Spleen (tissue), 11 donors: ENCODE measurements around the gene COL23A1. TPM values are rescaled to one million over a fixed set of nuclear protein-coding genes. Genes with fewer than 3 reads are reported as not detected.

Experiments used
- DNase-seq: peaks from one replicate; pipeline ENCODE4 v3.0.0-alpha.2; 2020
- H3K27ac ChIP-seq, 8 donors: fragments of 200-600 bp; sonication (generic) in 7 of 8; 1 replicate in 4 of 8; 2 replicates in 4 of 8; pipeline versions ENCODE4 v1.5.0 to v1.8.0; 2016 to 2021; ENCODE audit warnings: inconsistent platforms in 4 of 8, mild to moderate bottlenecking in 4 of 8, moderate library complexity in 1 of 8
- H3K27me3 ChIP-seq, 7 donors: fragments of 200-600 bp; sonication (generic) in 6 of 7; replicated peaks in 1 of 7; 1 replicate in 4 of 7; 2 replicates in 3 of 7; pipeline versions ENCODE4 v1.5.0 to v1.8.0; 2016 to 2021; ENCODE audit warnings: inconsistent platforms in 3 of 7, mild to moderate bottlenecking in 1 of 7
- H3K36me3 ChIP-seq, 6 donors: fragments of 200-600 bp; sonication (generic) in 5 of 6; 1 replicate in 4 of 6; 2 replicates in 2 of 6; pipeline versions ENCODE4 v1.5.0 to v1.8.0; 2016 to 2021; ENCODE audit warnings: inconsistent platforms in 2 of 6
- H3K4me1 ChIP-seq, 6 donors: fragments of 200-600 bp; sonication (generic) in 5 of 6; 1 replicate in 3 of 6; 2 replicates in 3 of 6; pipeline versions ENCODE4 v1.5.0 to v1.8.0; 2016 to 2021; ENCODE audit warnings: inconsistent platforms in 3 of 6
- H3K4me3 ChIP-seq, 8 donors: fragments of 200-600 bp; sonication (generic) in 7 of 8; 1 replicate in 4 of 8; 2 replicates in 4 of 8; pipeline versions ENCODE4 v1.5.0 to v1.8.0; 2016 to 2021; ENCODE audit warnings: inconsistent platforms in 4 of 8, mild to moderate bottlenecking in 4 of 8, moderate library complexity in 2 of 8
- H3K9me3 ChIP-seq, 8 donors: fragments of 200-600 bp; sonication (generic) in 7 of 8; 1 replicate in 4 of 8; 2 replicates in 4 of 8; pipeline versions ENCODE4 v1.5.0 to v1.8.0; 2016 to 2021; ENCODE audit warnings: inconsistent platforms in 4 of 8
- POLR2A ChIP-seq, 3 donors: fragments of 450-650 bp; IDR thresholded peaks; one replicate each; pipeline ENCODE4 v1.5.1; 2017; ENCODE audit warnings: antibody characterized with exemption in 3 of 3, mild to moderate bottlenecking in 1 of 3
- POLR2AphosphoS5 ChIP-seq, 3 donors: sonication (generic); formaldehyde crosslinking; IDR thresholded peaks; one replicate each; pipeline ENCODE4 v1.5.1; 2017; ENCODE audit warnings: antibody characterized with exemption in 3 of 3
- WGBS, 5 donors: extraction: QIAGEN DNeasy Blood & Tissue Kit in 3 of 5; methylation state at CpG; one replicate each; pipeline versions ENCODE4 v1.1.5 to v1.1.7; 2013 to 2018; 5-methylcytosine and 5-hydroxymethylcytosine counted together
- intact Hi-C: fragments of 100-400 bp; cut with DNase I; formaldehyde crosslinking; loops from one replicate; pipeline ENCODE4 v1.15.0; 2023; ENCODE audit warnings: low total_unique reads
- polyA plus RNA-seq, 3 donors: library from polyadenylated mRNA; stranded (reverse); fragments of 200-250 nt; gene quantifications; one replicate each; pipeline ENCODE4 v1.2.1, GENCODE V29; 2013
- total RNA-seq, 7 donors: library from RNA; depleted of rRNA in 3 of 7; stranded (reverse); fragments of >200 nt in 3 of 7; fragmentation: NEBNext Ultra II Directional in 4 of 7; extraction: Animal tissue kit (Norgen Biotek cat#: 25700) in 4 of 7; gene quantifications; one replicate each; pipeline versions ENCODE4 v1.1.0 to v1.2.1, GENCODE V29; 2016 to 2021
- TF ChIP-seq, protein P1 (sequence below), 11 experiments: fragments of 200-600 bp in 7 of 11; fragments of 450-650 bp in 4 of 11; sonication (generic) in 4 of 11; IDR thresholded peaks in 8 of 11; conservative IDR thresholded peaks in 3 of 11; 1 replicate in 7 of 11; 2 replicates in 4 of 11; pipeline versions ENCODE4 v1.4.0 to v1.8.0; 2016 to 2021; ENCODE audit warnings: antibody characterized with exemption in 11 of 11, inconsistent platforms in 4 of 11, mild to moderate bottlenecking in 1 of 11
- donor health status: healthy with polysubstance abuse.
- donor health status: DM: no; HTN: no; CAD: no; lungs with moderate emphysema.
- donor health status: DM: no; HTN: no; CAD: no.
- donor health status: Bipolar disorder and iron deficiency.
- donor health status: healthy.
- donor health status: DM: no; HTN: no; CAD: no.
- donor health status: DM: yes; HTN: yes; CAD: no.

Gene COL23A1
- total and polyA plus RNA-seq, 10 donors = 0.63 to 3.8 (median 1.9) TPM

DNA sequence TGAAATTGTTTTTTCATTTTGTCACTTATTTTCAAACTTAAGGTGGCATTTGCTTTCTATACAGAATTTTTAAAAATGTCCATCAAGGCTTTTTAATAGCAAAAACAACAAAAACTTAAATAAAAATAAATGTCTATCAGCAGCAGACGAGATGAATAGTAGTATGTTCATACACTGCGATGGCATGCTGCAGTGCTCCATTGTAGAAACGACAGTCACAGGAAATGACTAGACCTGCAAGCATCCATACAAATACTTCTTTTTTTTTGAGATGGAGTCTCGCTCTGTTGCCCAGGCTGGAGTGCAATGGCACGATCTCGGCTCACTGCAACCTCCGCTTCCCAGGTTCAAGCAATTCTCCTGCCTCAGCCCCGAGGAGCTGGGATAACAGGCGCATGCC lies 41.4 kb downstream of the COL23A1 start:
- Histone ChIP-seq H3K4me3 (no peak overlapping the region), H3K9me3 (no peaks in the 10 kb centered on the region), H3K27me3 (peaks cover 0 to 14% (median 0%) of the 10 kb centered on the region in 7 donors), H3K27ac (no peak overlapping the region), H3K4me1 (no peaks in the 10 kb centered on the region), H3K36me3 (no peaks in the 10 kb centered on the region)
- WGBS, 5 donors = 72 to 82% (median 79%) methylated on average over 9 of the region's 9 CpGs
- intact Hi-C loops = no loop called here
- no peak for DNase-seq
- TF ChIP-seq POLR2A (IDR thresholded peaks at IDR 0.05) (no peak), POLR2AphosphoS5 (IDR thresholded peaks at IDR 0.05) (no peak)
- TF ChIP-seq, protein P1, sequence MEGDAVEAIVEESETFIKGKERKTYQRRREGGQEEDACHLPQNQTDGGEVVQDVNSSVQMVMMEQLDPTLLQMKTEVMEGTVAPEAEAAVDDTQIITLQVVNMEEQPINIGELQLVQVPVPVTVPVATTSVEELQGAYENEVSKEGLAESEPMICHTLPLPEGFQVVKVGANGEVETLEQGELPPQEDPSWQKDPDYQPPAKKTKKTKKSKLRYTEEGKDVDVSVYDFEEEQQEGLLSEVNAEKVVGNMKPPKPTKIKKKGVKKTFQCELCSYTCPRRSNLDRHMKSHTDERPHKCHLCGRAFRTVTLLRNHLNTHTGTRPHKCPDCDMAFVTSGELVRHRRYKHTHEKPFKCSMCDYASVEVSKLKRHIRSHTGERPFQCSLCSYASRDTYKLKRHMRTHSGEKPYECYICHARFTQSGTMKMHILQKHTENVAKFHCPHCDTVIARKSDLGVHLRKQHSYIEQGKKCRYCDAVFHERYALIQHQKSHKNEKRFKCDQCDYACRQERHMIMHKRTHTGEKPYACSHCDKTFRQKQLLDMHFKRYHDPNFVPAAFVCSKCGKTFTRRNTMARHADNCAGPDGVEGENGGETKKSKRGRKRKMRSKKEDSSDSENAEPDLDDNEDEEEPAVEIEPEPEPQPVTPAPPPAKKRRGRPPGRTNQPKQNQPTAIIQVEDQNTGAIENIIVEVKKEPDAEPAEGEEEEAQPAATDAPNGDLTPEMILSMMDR (IDR thresholded peaks at IDR 0.05 in 8 of 11, conservative IDR thresholded peaks at IDR 0.05 in 3 of 11) = no peak

DNA sequence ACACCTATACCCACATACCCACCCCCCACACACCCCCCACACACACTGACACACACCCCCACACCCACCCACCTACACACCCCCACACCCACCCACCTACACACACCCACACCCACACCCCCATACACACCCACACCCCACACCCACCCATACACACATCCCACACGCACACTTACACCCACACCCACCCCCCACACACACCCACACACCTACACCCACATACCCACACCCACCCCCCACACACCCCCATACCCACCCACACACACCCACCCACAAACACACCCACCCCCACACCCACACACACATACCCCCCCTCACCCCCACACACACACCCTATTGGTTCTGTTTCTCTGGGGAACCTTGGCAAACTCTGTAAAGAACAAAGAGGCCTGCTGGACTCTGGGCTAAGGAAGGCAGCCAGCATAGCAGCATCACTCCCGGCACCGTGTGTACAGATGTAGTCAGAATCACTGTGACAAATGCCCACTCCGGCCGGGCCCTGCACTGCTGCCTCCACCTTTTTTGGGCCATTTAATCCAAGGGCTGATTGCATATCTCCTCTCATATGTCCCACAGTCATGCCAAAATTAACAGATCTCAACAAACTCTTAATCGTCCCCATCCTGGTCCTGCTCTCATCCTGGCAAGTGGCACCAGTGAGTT lies 42.3 kb downstream of the COL23A1 start:
- H3K4me1 ChIP-seq = no peaks in the 10 kb centered on the region
- TF ChIP-seq, protein P1 (IDR thresholded peaks at IDR 0.05 in 8 of 11, conservative IDR thresholded peaks at IDR 0.05 in 3 of 11) = no peak
- no peak for TF ChIP-seq POLR2AphosphoS5 (IDR thresholded peaks at IDR 0.05)
- no peak for TF ChIP-seq POLR2A (IDR thresholded peaks at IDR 0.05)
- no peaks in the 10 kb centered on the region for H3K9me3 ChIP-seq
- peaks cover 0 to 14% (median 0%) of the 10 kb centered on the region in 7 donors for H3K27me3 ChIP-seq
- whole genome bisulfite sequencing, 5 donors = 73 to 92% (median 86%) methylated on average over 5 to 6 of the region's 6 CpGs
- H3K27ac ChIP-seq = no peak overlapping the region
- peak; percentile 33 for DNase-seq
- H3K36me3 ChIP-seq = no peaks in the 10 kb centered on the region
- intact Hi-C loops = no loop called here
- no peak overlapping the region for H3K4me3 ChIP-seq

- intact Hi-C loops = no loop called here
- WGBS, 5 donors = 70 to 87% (median 76%) methylated on average over 12 of the region's 12 CpGs
- Histone ChIP-seq H3K4me3 (no peak overlapping the region), H3K36me3 (no peaks in the 10 kb centered on the region), H3K27me3 (peaks cover 0 to 10% (median 0%) of the 10 kb centered on the region in 7 donors), H3K4me1 (peaks cover 0 to 6% (median 0%) of the 10 kb centered on the region in 6 donors), H3K9me3 (no peaks in the 10 kb centered on the region), H3K27ac (no peak overlapping the region)
- DNase-seq = no peak
- TF ChIP-seq, protein P1 (IDR thresholded peaks at IDR 0.05 in 8 of 11, conservative IDR thresholded peaks at IDR 0.05 in 3 of 11) = no peak
- TF ChIP-seq POLR2AphosphoS5 (IDR thresholded peaks at IDR 0.05) (no peak), POLR2A (IDR thresholded peaks at IDR 0.05) (no peak)
Measured at GRCh38 chr5:178547052-178547666, 43.0 kb downstream of the COL23A1 start.

DNA sequence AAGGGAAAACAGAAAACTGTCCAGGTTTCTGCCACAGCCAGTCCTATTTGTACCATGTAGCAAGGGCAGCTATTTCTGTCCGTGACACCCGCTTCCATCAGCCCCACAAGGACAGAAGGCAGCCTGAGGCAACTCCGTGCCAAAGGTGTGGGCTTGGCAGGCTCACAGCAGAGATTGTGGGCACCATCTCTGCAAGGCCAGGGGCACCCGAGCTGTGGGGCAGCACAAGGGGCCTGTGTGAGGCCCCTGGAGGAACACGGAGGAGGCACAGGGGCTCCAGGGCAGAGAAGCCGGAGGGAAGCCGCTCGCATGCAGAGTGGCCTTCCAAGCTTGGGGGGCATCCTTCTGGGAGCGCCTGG lies 43.5 kb downstream of the COL23A1 start:
- Histone ChIP-seq H3K27me3 (peaks cover 0 to 4% (median 0%) of the 10 kb centered on the region in 7 donors), H3K4me1 (peaks cover 0 to 6% (median 0%) of the 10 kb centered on the region in 6 donors), H3K9me3 (no peaks in the 10 kb centered on the region), H3K27ac (no peak overlapping the region), H3K36me3 (no peaks in the 10 kb centered on the region), H3K4me3 (no peak overlapping the region)
- WGBS, 5 donors = 72 to 93% (median 82%) methylated on average over 9 of the region's 9 CpGs
- peak; percentile 46 for DNase-seq
- TF ChIP-seq POLR2A (IDR thresholded peaks at IDR 0.05) (no peak), POLR2AphosphoS5 (IDR thresholded peaks at IDR 0.05) (no peak)
- TF ChIP-seq, protein P1 (IDR thresholded peaks at IDR 0.05 in 8 of 11, conservative IDR thresholded peaks at IDR 0.05 in 3 of 11) = no peak
- intact Hi-C loops = no loop called here
